Glutamatergic neuron (in vitro differentiated cells): ENCODE data around the gene ATP1B1. TPM values are rescaled to one million over a fixed set of nuclear protein-coding genes. Genes with fewer than 3 reads are reported as not detected.

Experiments used
- DNase-seq: peaks from one replicate; pipeline ENCODE4 v3.0.0; 2022
- H3K27ac Mint-ChIP-seq: one replicate; pipeline ENCODE4 v1.8.0; 2020; ENCODE audit warnings: mild to moderate bottlenecking, mixed read lengths, inconsistent platforms; ENCODE audit not compliant: unreplicated experiment
- H3K27me3 Mint-ChIP-seq: one replicate; pipeline ENCODE4 v1.8.0; 2020; ENCODE audit warnings: mild to moderate bottlenecking, moderate library complexity, mixed read lengths, inconsistent platforms; ENCODE audit not compliant: unreplicated experiment
- H3K36me3 Mint-ChIP-seq: one replicate; pipeline ENCODE4 v1.8.0; 2020; ENCODE audit warnings: mild to moderate bottlenecking, mixed read lengths, inconsistent platforms; ENCODE audit not compliant: unreplicated experiment
- H3K4me1 Mint-ChIP-seq: one replicate; pipeline ENCODE4 v1.8.0; 2020; ENCODE audit warnings: mild to moderate bottlenecking, low read depth, mixed read lengths, inconsistent platforms; ENCODE audit not compliant: unreplicated experiment
- H3K4me3 Mint-ChIP-seq: one replicate; pipeline ENCODE4 v1.8.0; 2020; ENCODE audit warnings: mild to moderate bottlenecking, mixed read lengths, inconsistent platforms; ENCODE audit not compliant: unreplicated experiment
- H3K9me3 Mint-ChIP-seq: one replicate; pipeline ENCODE4 v1.8.0; 2020; ENCODE audit warnings: mild to moderate bottlenecking, moderate library complexity, mixed read lengths, inconsistent platforms; ENCODE audit not compliant: unreplicated experiment
- total RNA-seq: library from RNA; stranded (reverse); fragmentation: NEBNext Ultra II Directional; extraction: Animal tissue kit (Norgen Biotek cat#: 25700); gene quantifications from one replicate; pipeline ENCODE4 v1.2.1, GENCODE V29; 2021; ENCODE audit not compliant: unreplicated experiment
- TF ChIP-seq, protein P1 (sequence below): fragments of 200-600 bp; sonication (generic); IDR thresholded peaks from one replicate; pipeline ENCODE4 v1.5.0; 2021; ENCODE audit not compliant: partially characterized antibody, unreplicated experiment

The ATP1B1 gene
- total RNA-seq, 1 donor from 2014 or later = 108 TPM

DNA sequence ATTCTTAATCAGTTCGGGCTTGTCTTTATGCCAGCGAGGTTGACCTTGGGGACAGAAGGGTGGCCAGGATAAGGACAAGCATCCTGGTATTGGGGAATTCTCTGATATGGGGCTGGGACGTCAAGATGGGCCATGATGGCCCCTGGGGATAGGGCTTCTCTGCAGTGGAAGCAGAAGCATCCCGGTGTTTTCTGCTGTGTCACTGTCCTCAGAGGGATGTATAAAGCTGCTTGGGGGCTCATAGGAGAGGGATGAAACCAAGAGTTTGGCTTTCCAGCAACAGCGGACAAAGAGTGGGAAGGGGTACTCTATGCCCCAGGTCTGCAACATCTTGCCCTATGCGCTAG lies 1.4 kb upstream of the ATP1B1 start:
- H3K9me3 Mint-ChIP-seq = peaks cover 14% of the 10 kb centered on the region

DNA sequence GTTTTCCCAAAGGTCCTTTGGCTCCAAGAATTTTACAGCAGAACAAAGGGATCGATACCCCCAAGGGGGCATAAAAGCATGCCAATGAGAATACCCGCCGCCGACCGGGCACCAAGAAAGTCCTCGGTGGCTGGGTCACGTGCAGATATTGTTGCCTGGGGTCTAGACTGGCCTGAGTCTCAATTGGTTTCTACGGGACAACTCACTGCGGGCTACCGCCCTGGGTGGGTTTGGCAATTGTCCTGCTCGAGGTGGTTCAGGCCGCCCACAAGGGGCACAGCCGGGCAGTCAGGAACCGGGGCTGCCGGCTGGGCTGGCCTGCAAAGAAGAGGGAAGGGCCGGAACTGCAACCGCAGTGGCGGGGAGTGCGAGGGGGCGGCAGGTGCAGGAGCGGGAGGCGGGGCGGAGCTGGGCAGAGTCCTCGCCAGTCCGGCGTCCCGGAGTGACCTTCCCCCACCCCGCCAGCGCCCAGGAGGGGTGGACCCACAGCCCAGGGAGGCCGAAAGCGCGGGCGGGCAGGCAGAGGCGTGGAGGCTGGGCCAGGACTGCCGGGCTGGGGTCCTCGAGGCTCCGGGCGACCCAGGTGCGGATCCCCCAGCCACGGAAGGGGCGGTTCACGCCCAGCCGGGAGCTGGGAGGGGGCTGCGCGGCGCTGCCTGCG lies 926 bp upstream of the ATP1B1 start:
- peaks cover 14% of the 10 kb centered on the region for H3K9me3 Mint-ChIP-seq
- peaks cover 5% of the 10 kb centered on the region for H3K36me3 Mint-ChIP-seq
- peak; percentile 81 for DNase-seq
- peak overlapping the region; percentile 83 for H3K4me3 Mint-ChIP-seq
- TF ChIP-seq, protein P1, sequence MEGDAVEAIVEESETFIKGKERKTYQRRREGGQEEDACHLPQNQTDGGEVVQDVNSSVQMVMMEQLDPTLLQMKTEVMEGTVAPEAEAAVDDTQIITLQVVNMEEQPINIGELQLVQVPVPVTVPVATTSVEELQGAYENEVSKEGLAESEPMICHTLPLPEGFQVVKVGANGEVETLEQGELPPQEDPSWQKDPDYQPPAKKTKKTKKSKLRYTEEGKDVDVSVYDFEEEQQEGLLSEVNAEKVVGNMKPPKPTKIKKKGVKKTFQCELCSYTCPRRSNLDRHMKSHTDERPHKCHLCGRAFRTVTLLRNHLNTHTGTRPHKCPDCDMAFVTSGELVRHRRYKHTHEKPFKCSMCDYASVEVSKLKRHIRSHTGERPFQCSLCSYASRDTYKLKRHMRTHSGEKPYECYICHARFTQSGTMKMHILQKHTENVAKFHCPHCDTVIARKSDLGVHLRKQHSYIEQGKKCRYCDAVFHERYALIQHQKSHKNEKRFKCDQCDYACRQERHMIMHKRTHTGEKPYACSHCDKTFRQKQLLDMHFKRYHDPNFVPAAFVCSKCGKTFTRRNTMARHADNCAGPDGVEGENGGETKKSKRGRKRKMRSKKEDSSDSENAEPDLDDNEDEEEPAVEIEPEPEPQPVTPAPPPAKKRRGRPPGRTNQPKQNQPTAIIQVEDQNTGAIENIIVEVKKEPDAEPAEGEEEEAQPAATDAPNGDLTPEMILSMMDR = no peak
- H3K27ac Mint-ChIP-seq = peak overlapping the region; percentile 63
- peaks cover 17% of the 10 kb centered on the region for H3K27me3 Mint-ChIP-seq
- peaks cover 29% of the 10 kb centered on the region for H3K4me1 Mint-ChIP-seq

More for the DNA sequence above, 1.4 kb upstream of the ATP1B1 start:
- Mint-ChIP-seq H3K4me3 (peak overlapping the region; percentile 83), H3K36me3 (peaks cover 5% of the 10 kb centered on the region), H3K27me3 (peaks cover 17% of the 10 kb centered on the region), H3K27ac (peak overlapping the region; percentile 57), H3K4me1 (peaks cover 24% of the 10 kb centered on the region)
- TF ChIP-seq, protein P1 = no peak
- DNase-seq = no peak

DNA sequence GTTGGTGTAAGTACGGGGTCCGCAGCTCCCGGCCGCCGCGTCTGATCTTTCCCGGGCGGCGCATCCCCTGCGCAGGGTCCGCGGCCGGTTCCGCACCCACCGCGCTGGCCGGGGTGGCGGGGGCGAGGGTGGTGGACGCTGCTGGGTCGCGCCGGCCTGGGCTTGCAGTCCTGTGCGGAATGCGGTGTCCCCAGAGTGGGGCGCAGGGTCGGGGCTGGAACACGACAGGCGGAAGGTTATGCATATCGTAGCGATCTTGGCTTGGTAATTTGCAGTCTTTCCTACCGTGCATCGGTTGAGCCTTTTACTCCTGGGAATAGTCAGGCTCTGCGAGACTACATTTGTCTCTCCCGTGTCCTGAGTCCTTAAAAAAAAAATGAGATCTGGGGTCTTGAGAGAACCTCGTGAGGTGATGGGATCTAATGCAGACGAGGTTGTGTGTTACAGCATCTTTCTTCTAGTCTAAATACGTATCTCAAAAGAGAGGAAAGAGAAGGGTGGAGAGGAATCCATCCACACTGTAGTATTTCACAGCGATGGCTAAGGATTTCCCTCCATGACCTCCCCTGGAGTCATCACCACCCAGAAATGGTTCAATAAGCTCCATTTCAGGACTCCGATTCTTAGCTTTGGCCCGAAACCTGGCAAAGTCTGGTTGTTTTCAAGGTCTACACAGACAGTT lies 572 bp downstream of the ATP1B1 start:
- DNase-seq = peak; percentile 65
- Mint-ChIP-seq H3K27ac (peak overlapping the region; percentile 98), H3K4me3 (peak overlapping the region; percentile 98), H3K9me3 (peaks cover 14% of the 10 kb centered on the region), H3K36me3 (peaks cover 5% of the 10 kb centered on the region), H3K27me3 (peaks cover 17% of the 10 kb centered on the region), H3K4me1 (peaks cover 31% of the 10 kb centered on the region)
- TF ChIP-seq, protein P1 = no peak

DNA sequence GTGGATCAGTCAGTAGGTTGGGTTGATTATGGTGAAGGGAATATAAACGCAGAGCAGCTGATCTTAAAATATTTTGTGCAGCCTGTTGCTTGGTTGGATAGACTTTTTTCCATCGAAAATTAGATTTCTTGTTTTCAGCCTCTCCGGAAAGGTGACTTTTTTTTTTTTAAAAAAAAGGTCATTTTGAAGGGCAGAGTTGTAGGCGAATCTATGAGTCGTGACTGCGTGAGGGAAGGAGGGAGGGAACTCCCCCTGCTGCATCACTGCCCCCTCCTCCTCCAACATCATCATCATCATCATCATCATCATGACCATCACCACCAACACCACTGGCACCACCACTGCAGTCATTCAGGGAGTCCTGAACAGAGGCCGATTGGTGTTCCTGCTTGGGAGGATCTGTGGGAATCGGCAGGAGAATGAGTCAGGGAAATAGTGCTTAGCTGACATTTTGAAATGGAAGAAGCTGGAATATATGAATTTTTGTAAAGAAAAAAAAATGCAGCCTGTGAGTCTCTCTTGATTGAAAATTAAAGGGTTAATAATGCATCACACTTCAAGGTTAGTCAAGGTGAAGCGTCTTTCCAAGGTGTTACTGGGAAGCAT lies 1.2 kb downstream of the ATP1B1 start:
- H3K4me3 Mint-ChIP-seq = peak overlapping the region; percentile 98

More for the DNA sequence above, 1.2 kb downstream of the ATP1B1 start:
- H3K27ac Mint-ChIP-seq = peak overlapping the region; percentile 98
- no peak for DNase-seq
- H3K9me3 Mint-ChIP-seq = peaks cover 14% of the 10 kb centered on the region
- H3K36me3 Mint-ChIP-seq = peaks cover 5% of the 10 kb centered on the region
- peaks cover 17% of the 10 kb centered on the region for H3K27me3 Mint-ChIP-seq
- TF ChIP-seq, protein P1 = no peak
- peaks cover 31% of the 10 kb centered on the region for H3K4me1 Mint-ChIP-seq
